ENCODE measurements around the gene ATXN7.
A peak's percentile ranks its signal among the peaks of the same experiment; 100 is the strongest.

The ATXN7 gene

DNA sequence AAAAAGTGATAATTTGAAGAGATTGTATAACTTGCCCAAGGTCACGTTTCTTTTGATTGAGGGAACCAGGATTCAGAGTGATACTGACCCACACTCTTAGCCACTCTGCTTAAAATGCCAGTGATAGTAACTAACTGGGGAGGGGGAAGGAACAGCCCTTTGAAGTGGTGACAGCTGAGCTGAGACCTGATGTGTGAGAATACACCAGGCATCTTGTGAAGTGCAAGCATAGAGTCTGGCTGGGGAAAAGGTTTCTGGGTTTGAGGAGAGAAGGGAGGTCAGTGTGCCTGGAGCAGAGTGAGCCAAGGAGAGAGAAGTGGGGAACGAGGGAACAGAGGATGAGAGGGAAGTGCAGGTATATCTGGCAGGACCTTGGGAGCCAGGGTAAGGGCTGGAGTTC lies 83.9 kb downstream of the ATXN7 start:
- Mint-ChIP-seq H3K27ac (peak overlapping the region; percentile 25), H3K4me1 (peaks cover 38% of the 10 kb centered on the region), H3K4me3 (no peak overlapping the region), H3K27me3 (no peaks in the 10 kb centered on the region), H3K9me3 (no peaks in the 10 kb centered on the region), H3K36me3 (peaks cover 21% of the 10 kb centered on the region)
- ATAC-seq (ENCODE audit: low read depth) (no peak), DNase-seq (ENCODE audit: low spot score in 2 of 2) (no peak)

DNA sequence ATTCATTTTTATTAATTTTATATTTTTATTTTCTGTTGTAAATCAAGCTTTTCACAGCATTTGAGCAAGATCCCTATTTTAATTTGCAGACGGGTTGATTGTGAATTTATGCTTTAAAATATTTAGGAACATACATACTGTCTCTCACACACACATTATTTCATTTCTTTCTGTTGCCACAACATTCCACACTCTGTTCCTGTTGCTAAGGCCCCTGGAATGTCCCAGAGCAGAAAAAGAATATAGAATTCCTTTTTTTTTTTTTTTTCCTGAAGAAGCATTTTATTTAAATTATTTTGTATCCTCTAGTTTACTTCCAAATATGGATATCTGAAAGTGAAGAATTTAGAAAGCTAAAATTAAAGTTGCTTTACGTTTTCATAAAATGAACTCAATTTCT lies 85.3 kb downstream of the ATXN7 start:
- Mint-ChIP-seq H3K9me3 (no peaks in the 10 kb centered on the region), H3K4me1 (peaks cover 30% of the 10 kb centered on the region), H3K36me3 (peaks cover 21% of the 10 kb centered on the region), H3K27me3 (no peaks in the 10 kb centered on the region), H3K27ac (no peak overlapping the region), H3K4me3 (no peak overlapping the region)
- ATAC-seq (ENCODE audit: low read depth) (no peak), DNase-seq (ENCODE audit: low spot score in 2 of 2) (no peak)

DNA sequence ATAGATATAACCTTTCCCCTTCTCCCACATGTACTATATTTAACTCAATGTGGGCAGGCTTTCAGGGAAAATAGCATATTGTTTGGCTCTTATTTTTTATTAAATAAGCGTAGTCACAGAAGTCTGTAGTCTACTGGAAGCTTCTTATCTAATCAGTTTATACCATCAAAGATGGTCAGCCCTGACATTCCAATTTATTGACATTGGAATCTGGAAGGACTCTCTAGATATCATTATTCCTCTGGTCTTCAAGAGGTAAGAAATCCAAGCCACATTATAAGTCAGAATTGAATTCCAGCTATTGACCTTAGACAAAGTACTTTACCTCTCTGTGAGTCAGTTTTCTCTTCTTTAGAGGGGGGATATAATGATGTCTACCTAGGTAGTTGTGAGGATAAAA lies 87.0 kb downstream of the ATXN7 start:
- DNase-seq (ENCODE audit: low spot score in 2 of 2) (no peak), ATAC-seq (ENCODE audit: low read depth) (no peak)
- H3K27me3 Mint-ChIP-seq: no peaks in the 10 kb centered on the region
- H3K4me3 Mint-ChIP-seq: no peak overlapping the region
- H3K4me1 Mint-ChIP-seq: peaks cover 31% of the 10 kb centered on the region
- no peak overlapping the region for H3K27ac Mint-ChIP-seq
- peaks cover 28% of the 10 kb centered on the region for H3K36me3 Mint-ChIP-seq
- no peaks in the 10 kb centered on the region for H3K9me3 Mint-ChIP-seq

DNA sequence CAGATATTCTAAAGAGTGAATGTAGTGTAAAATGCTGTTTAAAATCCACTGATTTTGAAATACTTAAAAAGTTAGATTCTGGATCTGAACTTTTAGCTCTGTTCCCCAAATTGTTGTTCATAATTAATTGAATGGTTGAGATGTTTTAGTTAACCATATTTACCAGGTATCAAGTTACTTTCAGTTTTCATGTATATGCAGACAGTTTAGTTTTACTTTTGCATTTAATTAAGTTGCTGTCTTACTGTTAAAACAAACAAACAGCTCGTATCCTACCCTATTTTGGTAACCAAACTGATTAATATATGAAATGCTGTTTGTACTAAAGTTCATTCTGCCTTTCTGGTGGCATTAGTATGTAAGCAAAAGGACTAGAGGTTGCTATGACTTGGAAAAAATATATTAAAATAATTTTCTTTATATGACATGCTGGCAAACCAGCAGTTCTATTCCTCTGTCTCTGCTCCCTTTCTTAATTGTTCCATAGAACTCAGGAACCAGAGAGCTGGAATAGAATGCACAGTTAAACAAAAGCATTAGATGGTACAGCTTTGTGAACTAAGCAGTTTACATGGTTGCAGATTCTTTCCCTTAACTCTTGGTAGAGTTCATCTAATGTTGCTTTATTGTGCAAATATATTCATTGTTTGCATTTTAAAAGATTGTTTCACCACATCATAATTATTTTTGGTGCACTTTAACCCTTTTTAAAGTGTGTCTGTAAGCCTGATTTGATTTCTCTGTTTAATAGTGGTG lies 88.0 kb downstream of the ATXN7 start:
- no peaks in the 10 kb centered on the region for H3K27me3 Mint-ChIP-seq
- no peak for DNase-seq (ENCODE audit: low spot score in 2 of 2)
- H3K4me3 Mint-ChIP-seq: peak overlapping the region; percentile 8
- H3K4me1 Mint-ChIP-seq: peaks cover 29% of the 10 kb centered on the region
- H3K27ac Mint-ChIP-seq: peak overlapping the region; percentile 72
- H3K9me3 Mint-ChIP-seq: no peaks in the 10 kb centered on the region
- peak; percentile 34 for ATAC-seq (ENCODE audit: low read depth)
- peaks cover 24% of the 10 kb centered on the region for H3K36me3 Mint-ChIP-seq

DNA sequence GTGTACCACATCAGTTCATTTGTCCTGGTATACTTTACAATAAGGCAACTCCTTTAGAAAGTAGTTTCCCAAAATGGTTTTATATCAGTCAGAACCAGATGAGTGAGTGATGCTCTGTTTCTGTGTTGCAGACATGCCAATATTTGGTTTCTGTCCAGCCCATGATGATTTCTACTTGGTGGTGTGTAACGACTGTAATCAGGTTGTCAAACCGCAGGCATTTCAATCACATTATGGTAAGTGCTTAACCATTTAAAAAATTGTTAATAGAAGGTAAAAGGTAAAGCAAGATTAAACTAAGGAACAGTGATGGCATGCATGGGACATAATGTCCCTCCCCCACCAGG lies 88.6 kb downstream of the ATXN7 start:
- H3K4me1 Mint-ChIP-seq: peaks cover 30% of the 10 kb centered on the region
- H3K27ac Mint-ChIP-seq: no peak overlapping the region
- no peak overlapping the region for H3K4me3 Mint-ChIP-seq
- peaks cover 22% of the 10 kb centered on the region for H3K36me3 Mint-ChIP-seq
- no peak for ATAC-seq (ENCODE audit: low read depth)
- H3K27me3 Mint-ChIP-seq: no peaks in the 10 kb centered on the region
- H3K9me3 Mint-ChIP-seq: no peaks in the 10 kb centered on the region
- no peak for DNase-seq (ENCODE audit: low spot score in 2 of 2)

DNA sequence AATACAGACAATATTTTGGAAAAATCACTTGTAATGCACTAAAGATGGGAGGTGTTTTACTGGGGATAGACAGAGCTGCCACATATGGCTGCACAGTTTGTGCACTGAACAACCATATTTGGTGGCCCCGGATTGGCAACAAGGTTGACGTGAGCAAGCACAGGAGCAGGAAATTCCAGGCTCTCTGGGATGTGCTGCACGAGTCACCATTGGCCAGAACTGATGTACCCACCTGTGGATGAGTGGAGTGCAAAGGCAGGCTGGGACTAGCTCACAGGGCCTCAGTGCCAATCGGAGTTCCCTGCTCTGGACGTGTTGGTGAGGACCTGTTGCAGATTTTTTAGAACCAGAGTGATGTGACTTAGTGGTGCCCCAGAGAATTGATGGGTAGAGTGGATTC lies 90.5 kb downstream of the ATXN7 start:
- Mint-ChIP-seq H3K9me3 (no peaks in the 10 kb centered on the region), H3K4me1 (peaks cover 20% of the 10 kb centered on the region), H3K27me3 (no peaks in the 10 kb centered on the region), H3K27ac (no peak overlapping the region), H3K4me3 (no peak overlapping the region), H3K36me3 (peaks cover 16% of the 10 kb centered on the region)
- DNase-seq (ENCODE audit: low spot score in 2 of 2): no peak
- no peak for ATAC-seq (ENCODE audit: low read depth)

DNA sequence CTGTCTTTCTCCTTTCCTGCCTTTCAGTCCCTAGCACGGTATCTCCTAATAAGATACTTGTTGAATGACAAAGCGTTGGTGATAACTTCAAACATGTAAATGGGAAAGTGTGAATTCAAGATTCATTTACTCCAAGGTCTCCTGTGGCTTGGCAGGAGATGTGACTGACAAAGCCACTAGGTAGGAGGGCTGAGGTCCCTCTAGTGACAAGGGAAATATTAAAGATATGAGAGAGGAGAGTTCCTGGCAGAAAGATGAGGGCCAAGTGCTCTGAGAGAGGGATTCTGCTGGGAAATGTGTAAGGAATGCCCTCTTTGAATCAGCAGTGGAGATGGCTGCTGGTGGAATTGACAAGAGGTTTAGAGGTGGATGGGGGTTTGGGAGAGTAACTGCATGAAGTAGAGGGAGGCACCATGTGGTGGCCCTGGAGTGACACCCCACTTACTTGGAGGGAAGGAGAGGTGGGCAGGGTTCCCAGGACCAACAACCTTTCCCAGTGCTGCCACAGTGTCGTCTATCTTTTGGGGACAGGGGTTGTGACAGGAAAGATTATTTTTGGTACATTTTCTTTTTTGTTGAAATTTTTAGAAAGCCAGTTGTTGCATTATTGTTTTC lies 91.5 kb downstream of the ATXN7 start:
- DNase-seq (ENCODE audit: low spot score in 2 of 2): no peak
- no peaks in the 10 kb centered on the region for H3K27me3 Mint-ChIP-seq
- peak overlapping the region; percentile 41 for H3K4me3 Mint-ChIP-seq
- H3K4me1 Mint-ChIP-seq: peaks cover 26% of the 10 kb centered on the region
- H3K27ac Mint-ChIP-seq: peak overlapping the region; percentile 49
- ATAC-seq (ENCODE audit: low read depth): no peak
- H3K36me3 Mint-ChIP-seq: peaks cover 16% of the 10 kb centered on the region
- H3K9me3 Mint-ChIP-seq: no peaks in the 10 kb centered on the region

DNA sequence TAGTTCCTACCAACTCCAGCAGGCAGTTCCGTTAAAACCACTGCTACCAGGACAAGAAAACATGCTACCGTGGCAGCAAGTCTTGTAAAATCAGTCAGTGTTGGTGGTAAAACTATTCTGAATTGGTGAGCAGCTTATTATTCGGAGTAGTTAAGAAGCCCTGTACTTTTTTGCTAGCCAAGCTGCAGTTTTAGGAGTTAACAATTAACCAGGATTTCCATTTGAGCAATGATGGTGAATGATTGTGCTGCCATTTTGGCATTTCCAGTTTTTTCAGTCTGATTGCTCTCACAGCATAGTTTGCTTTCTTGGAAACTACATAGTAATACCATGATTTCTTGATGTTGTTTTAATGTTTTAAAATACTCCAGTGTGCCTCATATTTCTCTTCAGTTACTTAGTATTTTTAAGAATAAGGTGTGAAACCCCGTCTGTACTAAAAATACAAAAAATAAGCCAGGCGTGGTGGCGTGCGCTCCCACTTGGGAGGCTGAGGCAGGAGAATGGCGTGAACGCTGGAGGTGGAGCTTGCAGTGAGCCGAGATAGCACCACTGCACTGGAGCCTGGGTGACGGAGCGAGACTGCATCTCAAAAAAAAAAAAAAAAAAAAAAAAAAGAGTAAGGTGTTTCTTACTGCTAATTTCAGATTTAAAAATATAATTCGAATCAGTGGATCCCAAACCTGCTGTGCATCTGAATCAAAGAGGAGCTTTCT lies 92.3 kb downstream of the ATXN7 start:
- DNase-seq (ENCODE audit: low spot score in 2 of 2): no peak
- Mint-ChIP-seq H3K4me3 (no peak overlapping the region), H3K27ac (peak overlapping the region; percentile 49)

DNA sequence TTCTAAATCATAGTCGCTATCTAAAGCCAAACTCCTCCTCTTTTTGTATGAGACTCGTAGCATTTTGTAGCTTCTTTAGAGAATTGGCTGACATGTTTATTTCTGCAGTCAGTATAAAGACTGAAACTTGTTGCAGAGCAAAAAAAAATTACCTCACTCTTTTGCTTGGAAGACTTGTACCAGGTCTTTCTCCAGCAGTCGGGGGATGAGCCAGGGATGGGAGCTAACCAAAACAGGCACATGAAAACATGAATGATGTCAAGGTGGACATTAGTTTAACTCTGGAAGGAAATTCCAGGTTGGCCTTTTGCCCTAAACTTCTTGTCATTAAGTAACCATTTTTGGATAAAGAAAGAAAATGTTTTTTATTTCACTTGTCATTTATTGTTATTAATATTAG lies 95.5 kb downstream of the ATXN7 start:
- ATAC-seq (ENCODE audit: low read depth) (no peak), DNase-seq (ENCODE audit: low spot score in 2 of 2) (no peak)
- H3K4me3 Mint-ChIP-seq: no peak overlapping the region
- H3K27me3 Mint-ChIP-seq: no peaks in the 10 kb centered on the region
- H3K36me3 Mint-ChIP-seq: peaks cover 9% of the 10 kb centered on the region
- H3K4me1 Mint-ChIP-seq: peaks cover 23% of the 10 kb centered on the region
- no peaks in the 10 kb centered on the region for H3K9me3 Mint-ChIP-seq
- H3K27ac Mint-ChIP-seq: peak overlapping the region; percentile 75

More for the DNA sequence above, 92.3 kb downstream of the ATXN7 start:
- Mint-ChIP-seq H3K36me3 (peaks cover 16% of the 10 kb centered on the region), H3K4me1 (peaks cover 27% of the 10 kb centered on the region), H3K9me3 (no peaks in the 10 kb centered on the region), H3K27me3 (no peaks in the 10 kb centered on the region)
- no peak for ATAC-seq (ENCODE audit: low read depth)

DNA sequence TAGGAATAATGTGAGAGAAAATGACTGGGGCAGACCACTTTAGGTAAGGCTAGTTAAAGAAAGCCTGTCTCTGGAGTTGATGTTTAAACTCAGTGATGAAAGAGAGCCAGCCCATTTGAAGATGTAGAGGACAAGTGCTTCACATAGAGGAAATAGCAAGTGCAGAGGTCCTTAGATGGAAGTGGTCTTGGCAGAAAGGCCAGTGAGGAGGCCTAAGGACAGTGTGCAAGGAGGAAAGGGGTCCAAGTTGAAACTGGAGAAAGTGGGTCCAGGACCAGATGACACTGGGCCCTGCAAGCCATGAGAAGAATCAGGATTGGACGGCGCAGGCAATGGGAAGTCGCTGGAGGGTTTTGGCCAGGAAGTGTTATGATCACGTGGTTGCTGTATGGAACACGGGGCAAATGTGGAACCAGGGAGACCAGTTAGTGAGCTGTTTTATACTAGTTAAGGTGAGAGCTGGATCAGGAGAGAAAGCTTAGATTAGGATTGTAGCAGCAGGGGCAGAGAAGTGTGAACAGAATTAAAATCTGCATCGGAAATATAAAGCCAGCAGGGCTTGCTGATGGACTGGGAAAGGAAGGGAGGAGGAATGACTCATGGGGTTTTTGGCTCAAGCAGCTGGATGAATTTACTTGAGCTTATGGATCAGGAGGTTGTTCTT lies 96.5 kb downstream of the ATXN7 start:
- no peak for DNase-seq (ENCODE audit: low spot score in 2 of 2)
- peaks cover 20% of the 10 kb centered on the region for H3K4me1 Mint-ChIP-seq
- no peak overlapping the region for H3K4me3 Mint-ChIP-seq
- H3K9me3 Mint-ChIP-seq: no peaks in the 10 kb centered on the region
- ATAC-seq (ENCODE audit: low read depth): no peak
- peak overlapping the region; percentile 43 for H3K27ac Mint-ChIP-seq
- H3K27me3 Mint-ChIP-seq: no peaks in the 10 kb centered on the region
- peaks cover 3% of the 10 kb centered on the region for H3K36me3 Mint-ChIP-seq

DNA sequence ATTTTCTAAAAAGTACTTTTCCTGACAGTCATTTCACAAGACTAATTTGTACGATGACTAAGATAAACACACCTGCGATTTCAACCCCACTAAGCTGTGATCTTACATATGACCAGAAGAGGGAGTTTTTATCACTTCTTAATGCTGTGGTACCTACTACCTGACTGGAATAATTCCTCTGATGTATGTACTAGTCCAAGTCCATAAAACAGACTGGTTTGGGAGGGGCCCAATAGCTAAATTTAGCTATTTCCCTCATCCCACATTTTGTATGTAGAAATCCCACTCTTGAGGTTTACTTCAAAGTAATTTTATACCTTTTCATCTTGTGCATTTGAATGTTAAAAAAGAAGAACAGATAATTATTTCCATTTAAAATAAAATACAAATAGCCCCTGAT lies 98.2 kb downstream of the ATXN7 start:
- H3K36me3 Mint-ChIP-seq: no peaks in the 10 kb centered on the region
- ATAC-seq (ENCODE audit: low read depth) (peak; percentile 88), DNase-seq (ENCODE audit: low spot score in 2 of 2) (no peak)
- H3K27me3 Mint-ChIP-seq: no peaks in the 10 kb centered on the region
- H3K4me1 Mint-ChIP-seq: peaks cover 18% of the 10 kb centered on the region
- no peaks in the 10 kb centered on the region for H3K9me3 Mint-ChIP-seq
- H3K27ac Mint-ChIP-seq: no peak overlapping the region
- no peak overlapping the region for H3K4me3 Mint-ChIP-seq

DNA sequence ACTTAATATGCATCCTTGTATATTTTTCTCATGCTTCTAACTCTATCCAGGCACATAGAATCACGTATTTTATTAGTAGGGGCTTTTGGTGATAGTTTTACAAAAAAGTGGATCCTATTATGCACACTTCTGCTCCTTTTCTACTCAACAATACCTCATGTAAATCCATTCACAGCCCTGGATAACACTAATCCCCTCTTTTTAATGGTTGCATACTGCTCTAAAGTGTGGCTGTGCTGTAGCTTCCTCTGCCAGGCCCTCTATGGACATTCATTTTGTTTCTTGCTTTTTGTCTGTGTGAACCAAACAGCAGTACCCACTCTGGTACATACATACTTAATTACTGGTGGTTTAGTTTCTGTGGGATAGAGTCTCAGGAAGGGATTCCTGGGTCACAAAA lies 99.8 kb downstream of the ATXN7 start:
- H3K9me3 Mint-ChIP-seq: no peaks in the 10 kb centered on the region
- no peak overlapping the region for H3K27ac Mint-ChIP-seq
- H3K4me1 Mint-ChIP-seq: peaks cover 28% of the 10 kb centered on the region

DNA sequence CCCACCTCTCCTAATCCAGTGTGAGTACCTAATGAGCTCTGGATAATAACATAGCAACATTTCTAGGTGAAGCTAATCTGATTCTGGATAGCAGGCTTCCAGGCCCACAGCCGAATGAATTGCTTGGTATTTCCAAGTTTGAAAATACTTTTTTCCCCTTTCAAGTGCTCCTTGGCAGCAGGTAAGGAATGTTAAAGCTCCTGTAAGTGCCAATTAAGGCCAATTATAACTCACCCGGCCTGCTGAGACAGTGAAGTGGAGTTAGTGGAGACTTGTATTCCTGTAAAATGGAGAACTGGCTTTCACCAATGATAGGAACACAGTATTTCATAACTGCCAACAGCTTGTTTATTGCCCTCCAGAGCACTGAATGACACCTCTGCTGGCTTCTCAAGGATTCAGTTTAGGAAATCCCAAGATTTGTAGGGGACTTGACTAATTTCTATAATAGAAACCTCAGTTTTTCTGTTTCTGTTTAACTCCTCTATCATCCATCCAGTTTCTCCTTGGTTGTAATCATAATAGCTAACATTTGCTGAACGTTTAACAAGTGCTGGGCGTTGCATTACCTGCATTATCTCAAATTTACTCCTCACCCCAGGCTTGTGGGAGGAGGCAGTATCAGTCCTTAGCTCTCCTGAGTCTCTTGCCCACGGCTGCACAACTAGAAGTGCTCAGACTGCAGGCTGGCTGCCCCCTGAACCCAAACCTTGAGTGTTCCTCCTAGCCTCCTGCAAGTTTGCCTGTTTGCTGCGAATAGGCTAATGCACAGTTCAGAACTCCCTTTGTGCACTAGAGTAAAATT lies 101.2 kb downstream of the ATXN7 start:
- Mint-ChIP-seq H3K4me3 (no peak overlapping the region), H3K4me1 (peaks cover 35% of the 10 kb centered on the region), H3K27me3 (no peaks in the 10 kb centered on the region), H3K27ac (no peak overlapping the region), H3K9me3 (no peaks in the 10 kb centered on the region), H3K36me3 (no peaks in the 10 kb centered on the region)
- DNase-seq (ENCODE audit: low spot score in 2 of 2) (no peak), ATAC-seq (ENCODE audit: low read depth) (no peak)

More for the DNA sequence above, 99.8 kb downstream of the ATXN7 start:
- Mint-ChIP-seq H3K36me3 (no peaks in the 10 kb centered on the region), H3K4me3 (no peak overlapping the region), H3K27me3 (no peaks in the 10 kb centered on the region)
- no peak for ATAC-seq (ENCODE audit: low read depth)
- DNase-seq (ENCODE audit: low spot score in 2 of 2): no peak

Measured in memory B cell (primary cell).